Breast epithelium (tissue), 3 donors: ENCODE results near the gene ZBED4.

Source experiments
- CTCF ChIP-seq, 3 donors: fragments of 450-650 bp; IDR thresholded peaks; one replicate each; pipeline ENCODE4 v1.5.1; 2016 to 2017; ENCODE audit warnings: antibody characterized with exemption in 3 of 3, mild to moderate bottlenecking in 3 of 3, moderate library complexity in 3 of 3
- POLR2A ChIP-seq: fragments of 450-650 bp; IDR thresholded peaks from one replicate; pipeline ENCODE4 v1.6.1; 2016; ENCODE audit warnings: antibody characterized with exemption, mild to moderate bottlenecking, moderate library complexity
- POLR2AphosphoS5 ChIP-seq, 3 donors: sonication (generic); formaldehyde crosslinking; IDR thresholded peaks; one replicate each; pipeline ENCODE4 v1.6.1; 2017; ENCODE audit warnings: antibody characterized with exemption in 3 of 3

GRCh38 chr22:49904040-49904369 lies 50.4 kb downstream of the ZBED4 start:
- TF ChIP-seq POLR2AphosphoS5 (IDR thresholded peaks at IDR 0.05) (no peak), CTCF (IDR thresholded peaks at IDR 0.05) (no peak), POLR2A (no peak)
